Measurements from ENCODE around the gene SESN2. TPM values are rescaled to one million over a fixed set of nuclear protein-coding genes. Genes with fewer than 3 reads are reported as not detected.

Gene SESN2
- total and polyA plus RNA-seq, 10 of the 15 experiments (the other 5 are each of a cell fraction or from before 2014, with no cell fraction given) = 1.5 to 40.9 (median 17.8) TPM

GRCh38 chr1:28232558-28233263 is 26.6 kb upstream of the SESN2 start, which contains the start of gene DNAJC8 (continued):
- TF ChIP-seq SIN3A (IDR thresholded peaks at IDR 0.05; ENCODE audit: low read depth, low read length) (0 out of 2 replicates have a peak, but pooled peaks have one; percentile 38), IRF4 (IDR thresholded peaks at IDR 0.05; ENCODE audit: low read depth, low read length) (no peak), STAT3 (IDR thresholded peaks at IDR 0.05; ENCODE audit: low read depth, low read length) (no peak), BRCA1 (IDR thresholded peaks at IDR 0.05; ENCODE audit: low read depth, low read length) (no peak), SREBF1 (IDR thresholded peaks at IDR 0.05; ENCODE audit: low read length) (peak; percentile 6; the same call in 1 of the 2 replicates), MLLT1 (IDR thresholded peaks at IDR 0.05) (peak; percentile 39; the same call in 1 of the 2 replicates), BACH1 (IDR thresholded peaks at IDR 0.05; ENCODE audit: borderline replicate concordance) (peak; percentile 43; the same call in 1 of the 2 replicates), STAT1 (conservative IDR thresholded peaks at IDR 0.05) (no peak), ATF7 (IDR thresholded peaks at IDR 0.05; ENCODE audit: low read depth) (no peak), TAF1 (IDR thresholded peaks at IDR 0.05; ENCODE audit: borderline replicate concordance, low read depth, low read length) (peak; percentile 95), NFYB (IDR thresholded peaks at IDR 0.05; ENCODE audit: insufficient read depth, low read depth, low read length) (peak; percentile 57; the same call in 1 of the 2 replicates), NR2C2 (IDR thresholded peaks at IDR 0.05; ENCODE audit: borderline replicate concordance, control insufficient read depth, insufficient read length, low read depth) (no peak), SMC3 (IDR thresholded peaks at IDR 0.05; ENCODE audit: borderline replicate concordance, low read length) (no peak), ZBTB33 (IDR thresholded peaks at IDR 0.05) (0 out of 2 replicates have a peak, but pooled peaks have one; percentile 14), ZNF274 (IDR thresholded peaks at IDR 0.05; ENCODE audit: insufficient read depth, insufficient read length) (no peak), TBL1XR1 (IDR thresholded peaks at IDR 0.05; ENCODE audit: low read depth, low read length) (no peak), CREB1 (IDR thresholded peaks at IDR 0.05; ENCODE audit: low read depth) (peak; percentile 53; the same call in 1 of the 2 replicates), EZH2 (IDR thresholded peaks at IDR 0.05; ENCODE audit: borderline replicate concordance, control insufficient read depth, low read depth, low read length) (no peak), FOXM1 (IDR thresholded peaks at IDR 0.05; ENCODE audit: low read depth, low read length) (no peak), TCF12 (IDR thresholded peaks at IDR 0.05; ENCODE audit: low read depth, low read length) (0 out of 2 replicates have a peak, but pooled peaks have one; percentile 31), ZBTB40 (IDR thresholded peaks at IDR 0.05; ENCODE audit: borderline replicate concordance) (no peak; the same call in 1 of the 2 replicates), SMARCA5 (IDR thresholded peaks at IDR 0.05) (no peak), HDGF (IDR thresholded peaks at IDR 0.05) (no peak; the same call in 1 of the 2 replicates)
- TF ChIP-seq, protein P1, sequence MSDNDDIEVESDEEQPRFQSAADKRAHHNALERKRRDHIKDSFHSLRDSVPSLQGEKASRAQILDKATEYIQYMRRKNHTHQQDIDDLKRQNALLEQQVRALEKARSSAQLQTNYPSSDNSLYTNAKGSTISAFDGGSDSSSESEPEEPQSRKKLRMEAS (IDR thresholded peaks at IDR 0.05; ENCODE audit: low read depth, low read length) = peak; percentile 98

Data from GM12878 (cell line).